ENCODE measurements around the gene FYN. TPM values are rescaled to one million over a fixed set of nuclear protein-coding genes. Genes with fewer than 3 reads are reported as not detected.

Gene FYN
- total and polyA plus RNA-seq, 10 of the 15 experiments (the other 5 are each of a cell fraction or from before 2014, with no cell fraction given): 51.4 to 247 (median 138) TPM

- TF ChIP-seq NBN (IDR thresholded peaks at IDR 0.05): no peak
- TF ChIP-seq USF1 (IDR thresholded peaks at IDR 0.05; ENCODE audit: borderline replicate concordance, extremely low read length, insufficient read depth, low read depth, low read length): no peak
- TF ChIP-seq NR2F1 (conservative IDR thresholded peaks at IDR 0.05): no peak; the same call in 1 of the 2 replicates
- TF ChIP-seq HDGF (IDR thresholded peaks at IDR 0.05): no peak
- no peak for TF ChIP-seq ZNF622 (IDR thresholded peaks at IDR 0.05)
- peak; percentile 79 for TF ChIP-seq CBFB (IDR thresholded peaks at IDR 0.05; ENCODE audit: low read depth)
- no peak for TF ChIP-seq ZNF274 (IDR thresholded peaks at IDR 0.05; ENCODE audit: insufficient read depth, insufficient read length)
- no peak for TF ChIP-seq ZNF24 (IDR thresholded peaks at IDR 0.05)
- TF ChIP-seq E2F8 (IDR thresholded peaks at IDR 0.05; ENCODE audit: low read depth, partially characterized antibody): no peak
- TF ChIP-seq RAD21 (IDR thresholded peaks at IDR 0.05; ENCODE audit: insufficient read depth, low read depth, low read length): no peak
- no peak for TF ChIP-seq E2F4 (IDR thresholded peaks at IDR 0.05; ENCODE audit: low read depth, low read length)
- TF ChIP-seq ZNF384 (IDR thresholded peaks at IDR 0.05; ENCODE audit: borderline replicate concordance, low read depth, low read length): no peak
- no peak for TF ChIP-seq MYC (IDR thresholded peaks at IDR 0.05; ENCODE audit: insufficient read depth, insufficient read length, insufficient replicate concordance, low read length, severe bottlenecking)
- peak; percentile 84 for TF ChIP-seq NFIC (IDR thresholded peaks at IDR 0.05; ENCODE audit: low read depth, low read length)
- TF ChIP-seq GABPA (IDR thresholded peaks at IDR 0.05; ENCODE audit: low read depth): no peak
- TF ChIP-seq IRF4 (IDR thresholded peaks at IDR 0.05; ENCODE audit: low read depth, low read length): no peak
- TF ChIP-seq POLR2A (IDR thresholded peaks at IDR 0.05; ENCODE audit: low read depth, low read length): no peak
- TF ChIP-seq MXI1 (IDR thresholded peaks at IDR 0.05; ENCODE audit: low read depth, low read length): no peak
- TF ChIP-seq ZNF687 (IDR thresholded peaks at IDR 0.05): peak; percentile 66; the same call in 1 of the 2 replicates
- peak; percentile 26; the same call in 1 of the 2 replicates for TF ChIP-seq MEF2A (IDR thresholded peaks at IDR 0.05; ENCODE audit: insufficient read depth, low read depth, low read length)
Measured at GRCh38 chr6:111748231-111748647, 125.0 kb downstream of the FYN start (continued).
